Brain pericyte (primary cell): ENCODE measurements around the gene MORF4L1.
"Not testable (repeated sequence)": the region's sequence is repeated elsewhere in the genome, so short reads cannot be mapped to it uniquely, and the experiment has no call there.

Experiments
- DNase-seq: peaks from one replicate; pipeline ENCODE4 v3.0.0-alpha.2; 2012; ENCODE audit warnings: low read depth, low spot score

The MORF4L1 gene

DNA sequence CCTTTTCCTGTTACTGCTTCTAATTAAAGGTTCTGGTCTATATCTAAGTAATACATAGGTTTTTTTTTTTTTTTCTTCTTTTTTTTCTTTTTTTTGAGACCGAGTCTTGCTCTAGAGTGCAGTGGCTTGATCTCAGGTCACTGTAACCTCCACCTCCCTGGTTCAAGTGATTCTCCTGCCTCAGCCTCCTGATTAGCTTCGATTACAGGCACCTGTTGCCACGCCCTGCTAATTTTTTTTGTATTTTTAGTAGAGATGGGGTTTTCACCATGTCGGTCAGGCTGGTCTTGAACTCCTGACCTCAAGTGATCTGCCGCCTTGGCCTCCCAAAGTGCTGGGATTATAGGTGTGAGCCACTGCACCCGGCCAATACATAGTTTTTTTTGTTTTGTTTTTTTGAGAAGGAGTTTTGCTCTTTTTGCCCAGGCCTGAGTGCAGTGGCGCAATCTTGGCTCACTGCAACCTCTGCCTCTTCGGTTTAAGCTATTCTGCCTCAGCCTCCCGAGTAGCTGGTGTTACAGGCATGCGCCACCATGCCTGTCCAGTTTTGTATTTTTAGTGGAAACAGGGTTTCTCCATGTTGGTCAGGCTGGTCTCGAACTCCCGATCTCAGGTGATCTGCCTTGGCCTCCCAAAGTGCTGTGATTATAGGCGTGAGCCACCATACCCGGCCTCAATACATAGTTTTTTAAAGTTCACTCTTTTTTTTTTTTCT lies 28.3 kb downstream of the MORF4L1 start:
- not testable (repeated sequence) for DNase-seq

DNA sequence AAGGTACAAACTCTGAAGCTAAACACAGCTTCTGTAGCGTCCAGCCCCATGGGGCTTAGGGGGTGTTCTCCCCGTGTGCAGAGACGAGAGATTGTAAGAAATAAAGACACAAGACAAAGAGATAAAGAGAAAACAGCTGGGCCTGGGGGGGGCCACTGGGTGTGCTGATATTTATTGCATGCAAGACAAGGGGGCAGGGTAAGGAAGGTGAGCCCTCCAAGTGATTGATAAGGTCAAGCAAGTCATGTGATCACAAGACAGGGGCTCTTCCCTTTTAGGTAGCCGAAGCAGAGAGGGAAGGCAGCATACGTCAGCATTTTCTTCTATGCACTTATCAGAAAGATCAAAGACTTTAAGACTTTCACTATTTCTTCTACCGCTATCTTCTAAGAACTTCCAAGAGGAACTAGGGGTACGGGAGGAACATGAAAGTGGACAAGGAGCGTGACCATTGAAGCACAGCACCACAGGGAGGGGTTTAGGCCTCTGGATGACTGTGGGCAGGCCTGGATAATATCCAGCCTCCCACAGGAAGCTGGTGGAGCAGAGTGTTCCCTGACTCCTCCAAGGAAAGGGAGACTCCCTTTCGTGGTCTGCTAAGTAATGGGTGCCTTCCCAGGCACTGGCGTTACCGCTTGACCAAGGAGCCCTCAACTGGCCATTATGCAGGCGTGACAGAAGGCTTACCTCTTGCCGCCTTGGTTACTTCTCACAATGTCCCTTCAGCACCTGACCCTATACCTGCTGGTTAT lies 29.8 kb downstream of the MORF4L1 start:
- not testable (repeated sequence) for DNase-seq

DNA sequence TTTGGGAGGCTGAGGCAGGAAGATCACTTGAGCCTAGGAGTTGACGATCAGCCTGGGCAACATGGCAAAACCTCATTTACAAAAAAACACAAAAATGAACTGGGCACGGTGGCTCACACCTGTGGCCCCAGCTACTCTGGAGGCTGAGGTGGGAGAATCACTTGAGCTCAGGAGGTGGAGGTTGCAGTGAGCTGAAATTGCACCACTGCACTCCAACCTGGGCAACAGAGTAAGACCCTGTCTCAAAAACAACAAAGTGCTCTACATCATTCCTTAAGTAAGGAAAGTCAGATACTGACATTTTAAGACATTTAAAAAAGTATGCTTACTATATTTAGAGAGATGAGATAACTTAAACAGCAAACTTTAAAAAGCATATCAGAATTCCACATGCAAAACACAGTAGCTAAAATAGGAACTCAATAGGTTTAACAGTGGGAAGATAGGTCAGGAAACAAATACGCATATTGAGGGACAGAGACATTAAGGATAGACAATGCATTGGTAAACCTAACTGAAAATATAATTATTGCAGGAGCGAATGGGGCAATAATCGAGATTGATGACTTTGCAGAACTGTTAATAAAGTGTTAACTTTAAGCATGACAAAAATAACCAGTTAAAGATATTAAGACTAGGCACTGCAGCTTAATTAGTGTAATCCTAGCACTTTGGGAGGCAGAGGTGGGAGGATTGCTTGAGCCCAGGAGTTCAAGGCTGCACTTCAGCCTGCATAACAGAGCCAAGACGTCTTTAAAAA lies 32.1 kb downstream of the MORF4L1 start:
- no peak for DNase-seq

DNA sequence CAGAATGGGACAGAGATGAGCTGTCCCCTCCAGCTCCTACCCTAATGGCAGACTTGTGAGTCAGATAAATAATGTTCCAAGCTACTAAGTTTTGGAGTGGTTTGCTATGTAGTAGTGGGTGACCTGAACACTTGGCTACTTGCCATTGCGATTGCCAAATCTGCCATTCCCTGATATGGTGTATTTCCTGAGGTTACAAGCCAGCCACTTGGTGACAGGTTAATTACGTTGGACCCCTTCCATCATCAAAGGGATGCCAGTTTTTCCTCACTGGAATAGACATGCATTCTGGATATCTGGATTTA lies 33.6 kb downstream of the MORF4L1 start:
- no peak for DNase-seq

DNA sequence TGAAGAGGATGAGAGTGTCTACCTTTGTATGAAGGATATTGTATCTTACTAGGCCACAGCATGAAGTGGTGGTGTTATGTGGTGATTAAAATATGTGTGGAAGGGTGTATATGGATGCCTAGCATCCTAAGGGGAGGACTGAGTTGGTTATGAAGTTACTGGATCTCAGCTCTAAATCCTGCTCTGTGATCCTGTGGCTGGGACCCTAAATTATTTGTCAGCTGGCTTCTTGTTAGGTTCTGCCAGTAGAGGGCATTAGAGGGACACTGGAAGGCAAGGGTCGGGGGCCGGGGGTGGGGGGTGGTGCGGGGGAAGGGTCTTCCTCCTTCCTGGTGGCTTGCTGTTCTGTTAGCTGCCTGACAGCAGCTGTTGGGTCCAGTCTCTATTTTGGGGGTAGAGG lies 34.9 kb downstream of the MORF4L1 start:
- no peak for DNase-seq

DNA sequence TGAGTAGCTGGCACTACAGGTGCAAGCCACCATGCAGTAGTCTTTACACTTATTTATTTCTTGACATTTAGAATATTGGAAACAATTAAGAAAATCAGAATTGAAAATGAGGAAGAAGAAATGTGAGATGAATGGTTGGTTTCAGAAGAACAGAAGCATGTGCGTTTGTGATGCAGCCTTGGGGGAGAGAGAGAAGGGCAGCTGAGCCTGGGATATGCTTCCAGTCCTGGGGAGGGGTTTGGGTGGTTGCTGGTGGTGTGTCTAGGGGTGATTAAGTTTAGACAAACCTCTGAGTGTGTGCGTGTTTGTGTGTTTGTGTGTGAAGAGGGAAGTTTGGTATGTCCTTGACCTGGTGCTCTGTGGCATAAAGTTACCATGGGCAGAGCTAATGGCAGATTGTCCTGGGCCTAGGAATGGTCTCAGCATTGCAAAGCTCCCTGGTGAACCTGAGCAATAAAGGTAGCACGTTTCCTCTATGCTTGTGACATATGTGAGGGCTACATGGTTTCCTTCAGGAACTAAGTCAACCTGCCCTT lies 36.5 kb downstream of the MORF4L1 start:
- DNase-seq: no peak

DNA sequence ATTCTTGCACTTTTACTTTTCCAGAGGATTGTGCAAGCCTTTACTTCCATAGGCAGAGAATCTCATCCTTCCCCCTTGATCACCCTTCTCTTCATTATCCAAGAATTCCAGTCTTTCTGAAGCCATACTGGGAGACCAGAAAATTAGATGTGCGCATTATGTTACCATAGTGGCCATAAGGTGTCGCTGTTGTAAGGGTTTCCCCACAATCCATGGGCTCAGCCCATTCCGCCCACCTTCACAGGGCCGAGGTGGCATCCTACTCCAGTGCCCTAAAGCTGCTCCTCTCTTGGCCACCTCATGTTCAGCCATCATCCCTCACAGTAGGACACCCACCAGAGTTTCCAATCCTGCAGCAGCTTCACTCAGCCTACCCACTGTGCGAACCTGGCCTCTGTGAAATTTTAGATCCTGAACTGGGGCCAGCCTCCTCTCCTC lies 37.1 kb downstream of the MORF4L1 start:
- no peak for DNase-seq

DNA sequence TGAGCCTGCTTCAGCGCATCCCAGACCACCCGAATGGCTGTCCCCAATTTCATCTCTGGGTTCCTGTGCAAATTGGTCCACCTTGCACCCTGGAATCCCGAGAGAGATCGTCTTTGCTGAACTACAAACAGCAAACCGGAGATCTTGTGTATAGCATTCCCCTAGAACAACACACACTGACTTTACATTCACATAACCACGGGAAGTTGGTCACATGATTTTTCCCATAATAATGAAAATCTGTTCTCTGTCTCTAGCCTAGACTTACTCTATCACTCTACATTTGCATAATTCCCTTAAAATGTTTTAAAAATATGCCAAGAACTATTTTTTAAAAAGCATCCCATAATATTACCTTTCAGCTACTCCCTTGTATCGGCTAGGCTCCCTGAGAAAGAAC lies 37.6 kb downstream of the MORF4L1 start:
- no peak for DNase-seq

DNA sequence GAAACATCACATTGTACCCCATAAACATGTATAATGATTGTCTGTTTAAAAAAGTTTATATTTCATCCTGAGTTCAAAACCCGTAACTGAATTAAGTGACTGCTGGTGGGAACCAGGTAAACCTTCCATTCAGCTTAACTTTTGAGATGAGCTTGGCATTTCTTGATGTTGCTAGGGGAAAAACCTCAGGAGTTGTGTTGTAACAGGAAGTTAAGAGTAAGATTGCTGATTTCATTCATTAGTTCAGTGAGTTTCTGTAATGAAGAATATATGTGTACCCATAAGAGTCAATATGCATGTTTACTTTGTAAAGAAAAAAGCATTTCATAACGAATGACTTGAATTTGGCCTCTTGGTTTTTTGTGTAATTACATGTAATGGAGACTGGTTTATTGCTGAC lies 39.6 kb downstream of the MORF4L1 start:
- no peak for DNase-seq

DNA sequence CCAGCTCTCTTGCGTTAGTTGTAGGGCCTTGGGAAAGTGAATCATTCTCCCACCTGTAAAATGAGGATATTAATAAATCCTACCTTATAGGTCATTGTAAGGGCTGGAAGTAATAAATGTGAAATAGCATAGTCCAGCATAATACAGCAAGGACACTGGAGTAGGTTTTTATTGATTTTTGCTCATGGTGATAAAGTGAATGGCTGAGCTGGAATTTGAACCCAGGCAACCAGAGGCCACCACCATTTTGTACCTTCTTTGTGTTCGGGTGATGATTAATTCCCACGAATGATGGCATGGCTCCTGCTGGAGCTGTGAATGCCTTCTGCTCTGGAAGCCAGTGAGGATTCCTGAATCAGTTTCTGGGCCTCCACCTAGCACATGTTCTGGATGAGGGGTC lies 40.3 kb downstream of the MORF4L1 start:
- no peak for DNase-seq

DNA sequence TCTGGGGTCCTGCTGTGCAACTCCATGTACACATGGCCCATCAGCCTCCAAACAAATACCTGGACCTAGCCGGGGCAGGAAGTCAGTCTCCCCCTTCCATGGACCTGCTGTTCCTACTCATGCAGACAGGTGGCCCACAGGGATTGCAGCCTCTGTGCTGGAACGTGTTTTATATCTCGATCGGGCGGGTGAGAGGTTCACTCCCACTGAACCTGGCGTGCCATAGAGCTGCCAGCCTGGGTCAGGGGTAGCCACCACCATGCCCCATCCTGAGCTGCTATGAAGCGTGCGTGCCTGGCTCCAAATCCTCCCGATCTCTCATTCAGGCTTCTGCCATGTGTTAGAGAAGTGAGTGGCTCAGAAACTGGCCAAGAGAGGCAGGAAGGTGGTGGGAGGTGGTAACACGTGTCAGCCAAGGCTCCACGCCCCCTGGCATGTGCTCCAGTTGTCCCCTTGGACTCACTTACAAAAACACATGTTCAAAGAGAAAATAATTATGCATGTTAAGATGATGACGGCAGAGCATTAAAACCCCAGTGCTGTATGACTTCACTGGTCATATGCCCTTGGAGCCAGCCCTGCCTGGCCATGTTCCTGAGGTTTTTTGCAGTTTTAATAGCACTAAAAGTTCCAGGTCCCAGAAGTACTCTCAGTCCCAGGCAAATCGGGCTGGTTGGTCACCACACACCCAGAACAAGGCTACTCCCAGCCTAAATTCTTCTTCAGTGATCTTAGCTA lies 41.5 kb downstream of the MORF4L1 start:
- DNase-seq: no peak

DNA sequence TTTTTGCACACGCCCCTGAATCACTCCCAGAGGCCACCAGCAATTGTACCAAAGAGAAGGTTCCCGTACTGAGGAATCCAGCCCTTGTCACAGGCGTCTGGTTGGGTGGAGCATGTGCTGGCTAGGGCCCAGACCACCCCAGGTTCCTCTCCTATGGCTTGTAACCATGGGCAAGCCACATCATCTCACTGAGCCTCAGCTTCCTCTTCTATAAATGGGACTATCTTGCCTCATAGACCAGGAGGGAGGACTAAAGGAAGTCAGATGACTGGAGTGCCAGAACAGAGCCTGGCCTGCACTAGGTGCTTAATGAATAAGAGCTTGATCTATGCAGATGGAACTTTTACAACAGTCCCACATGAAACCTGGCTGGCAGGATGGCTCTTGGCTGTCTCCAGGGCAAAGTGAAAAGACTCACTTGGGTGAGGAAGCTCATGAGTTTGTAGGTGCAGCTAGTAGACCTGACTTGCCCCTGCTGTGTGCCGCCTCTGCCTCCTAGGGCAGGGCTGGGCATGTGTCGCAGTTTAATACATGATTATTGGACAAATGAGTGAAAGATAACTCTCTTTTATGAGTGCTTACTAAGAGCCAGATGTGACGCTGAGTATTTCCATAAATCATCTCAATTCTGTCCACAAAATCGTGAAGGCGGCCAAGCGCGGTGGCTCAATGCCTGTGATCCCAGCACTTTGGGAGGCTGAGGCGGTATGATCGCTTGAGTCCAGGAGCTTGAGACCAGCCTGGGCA lies 42.8 kb downstream of the MORF4L1 start:
- DNase-seq: no peak

DNA sequence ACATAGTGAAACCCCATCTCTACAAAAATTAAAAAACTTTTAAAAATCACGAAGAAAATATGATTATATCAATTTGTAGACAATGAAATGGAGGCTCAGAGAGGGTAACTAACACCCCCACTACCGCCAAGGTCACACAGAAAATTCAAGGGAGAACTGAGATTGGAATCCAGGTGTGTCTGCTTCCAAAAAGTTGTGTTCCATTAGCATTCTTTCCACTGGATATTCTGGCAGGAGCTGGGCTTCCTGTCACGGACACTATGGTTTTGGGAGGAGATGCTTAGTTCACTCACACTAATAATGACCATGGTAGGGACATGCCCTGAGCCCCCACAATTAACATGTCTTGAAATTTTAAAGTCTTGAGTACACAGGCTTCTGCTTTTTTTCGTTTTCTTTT lies 43.4 kb downstream of the MORF4L1 start:
- DNase-seq: no peak

DNA sequence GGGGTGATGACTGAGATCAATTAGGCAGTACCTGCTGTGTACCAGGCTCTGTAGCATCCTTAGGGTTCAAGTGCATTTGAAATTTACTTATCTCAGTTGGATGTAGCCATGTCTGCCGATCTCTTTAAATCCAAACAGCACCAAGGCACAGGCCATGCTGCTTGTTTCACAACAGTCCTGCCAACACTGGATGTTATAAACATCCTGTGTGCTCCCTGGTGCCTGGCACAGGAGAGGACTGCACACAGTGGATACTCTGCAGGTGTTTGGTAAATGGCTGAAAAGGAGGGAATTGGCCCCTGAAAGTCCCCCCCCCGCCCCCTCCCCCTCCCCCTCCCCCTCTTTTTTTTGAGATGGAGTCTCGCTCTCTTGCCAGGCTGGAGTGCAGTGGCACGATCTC lies 45.2 kb downstream of the MORF4L1 start:
- no peak for DNase-seq

DNA sequence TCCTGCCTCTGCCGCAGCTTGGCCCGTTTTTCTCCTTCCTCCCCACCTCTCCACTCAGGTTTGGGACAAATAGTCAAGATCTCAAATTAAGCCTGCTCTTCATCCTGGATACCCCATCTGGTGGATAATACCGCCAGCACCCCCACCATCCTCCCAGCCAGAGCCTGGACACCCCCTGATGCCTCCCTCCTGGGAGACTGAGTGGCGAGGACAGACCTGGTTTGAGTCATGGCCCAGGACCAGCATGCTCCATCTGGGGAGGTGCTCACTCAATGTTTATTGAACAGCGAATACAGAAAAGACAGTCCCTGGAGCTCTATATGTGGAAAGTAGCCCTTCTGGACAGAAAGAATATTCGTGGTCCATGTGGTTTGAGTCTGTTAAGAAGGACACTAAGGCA lies 48.8 kb downstream of the MORF4L1 start:
- no peak for DNase-seq

DNA sequence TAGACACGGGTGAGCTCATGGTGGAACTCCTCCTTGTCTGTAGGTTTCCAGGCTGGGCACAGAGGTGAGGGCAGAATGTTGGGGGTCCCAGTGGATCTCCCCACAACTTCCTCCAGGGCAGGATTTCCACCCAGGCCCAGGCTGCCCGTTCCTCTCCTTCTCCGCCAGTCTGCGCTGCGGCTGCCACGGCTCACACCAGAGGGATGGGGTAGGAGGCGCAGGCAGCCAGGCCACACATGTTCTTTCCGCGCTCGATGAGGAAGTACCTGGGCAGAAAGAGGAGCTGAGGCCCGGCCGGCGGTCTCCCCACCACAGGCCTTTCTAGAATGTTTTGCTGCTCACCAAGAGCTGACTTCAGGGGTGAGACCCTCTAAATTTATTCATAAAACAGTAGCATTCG lies 49.2 kb downstream of the MORF4L1 start:
- no peak for DNase-seq

DNA sequence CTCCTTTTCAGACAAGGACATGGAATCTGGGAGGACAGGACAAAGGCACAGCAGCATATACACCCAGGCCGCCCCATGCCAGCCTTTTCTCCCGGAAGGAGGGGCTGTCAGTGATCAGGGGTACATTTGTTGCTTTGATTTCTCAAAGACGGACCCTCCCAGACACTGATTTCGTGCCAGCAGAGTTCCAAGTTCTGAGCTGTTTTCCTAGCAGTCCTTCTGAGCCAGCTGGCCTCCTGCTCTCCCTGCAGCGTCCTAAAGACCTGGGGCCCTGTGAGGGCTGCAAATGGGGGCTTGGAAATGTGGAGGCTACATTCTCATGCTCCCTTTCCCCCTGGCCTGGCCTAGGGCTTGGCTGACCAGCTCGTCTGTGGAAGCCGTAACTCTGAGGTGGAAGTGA lies 49.8 kb downstream of the MORF4L1 start:
- no peak for DNase-seq

DNA sequence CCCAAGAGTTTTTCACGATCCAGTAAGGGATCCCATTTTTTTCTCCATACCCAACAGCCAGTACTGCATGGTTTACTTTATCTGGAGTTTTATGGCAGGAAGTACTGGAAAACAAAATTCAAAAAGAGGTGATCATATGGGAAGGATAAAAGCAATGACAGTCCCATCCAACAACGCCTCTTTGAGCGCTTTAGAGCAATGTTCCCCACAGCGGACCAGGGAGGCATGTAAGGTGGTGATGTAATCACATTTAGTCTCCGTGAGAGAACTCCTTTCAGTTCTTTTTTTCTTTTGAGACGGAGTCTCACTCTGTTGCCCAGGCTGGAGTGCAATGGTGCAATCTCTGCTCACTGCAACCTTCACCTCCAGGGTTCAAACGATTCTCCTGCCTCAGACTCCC lies 50.3 kb downstream of the MORF4L1 start:
- DNase-seq: no peak

DNA sequence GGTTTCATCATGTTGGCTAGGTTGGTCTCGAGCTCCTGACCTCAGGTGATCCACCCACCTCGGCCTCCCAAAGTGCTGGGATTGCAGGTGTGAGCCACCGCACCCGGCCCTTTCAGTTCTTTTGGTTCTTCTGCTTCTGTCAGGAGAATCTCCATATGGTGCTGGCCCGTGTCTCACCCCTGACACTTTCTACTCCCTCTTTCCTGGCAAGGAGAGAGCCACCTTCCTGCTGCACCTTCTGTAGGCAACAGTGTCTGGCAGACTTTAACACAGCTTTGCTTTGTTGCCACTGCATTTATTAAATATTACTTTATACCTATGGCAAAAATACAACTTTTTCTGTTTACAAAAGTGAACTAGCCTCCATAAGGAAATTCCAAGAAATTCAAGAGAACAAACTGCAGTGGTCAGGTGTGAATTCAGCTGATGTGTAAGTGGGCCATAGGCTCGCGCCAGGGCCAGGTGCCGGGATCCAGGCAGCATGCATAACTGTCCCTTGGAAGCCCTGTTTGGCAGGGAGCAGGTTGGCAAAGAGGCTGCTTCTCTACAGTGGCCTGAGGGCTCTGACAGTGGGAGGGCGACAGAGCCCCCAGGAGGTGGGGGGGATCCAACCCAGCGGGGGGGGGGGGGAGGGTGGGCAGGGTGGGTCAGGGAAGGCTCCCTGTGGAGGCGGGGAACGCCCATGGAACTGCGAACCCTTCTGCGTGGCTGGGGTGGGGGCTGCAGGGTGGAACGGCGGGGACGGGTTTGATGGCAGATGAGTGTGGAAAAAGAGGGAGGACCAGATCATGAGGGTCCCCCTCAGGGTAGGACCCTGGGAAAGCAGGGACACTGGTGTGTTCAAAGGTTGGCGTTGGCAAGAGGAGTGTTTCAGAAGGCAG lies 51.0 kb downstream of the MORF4L1 start:
- DNase-seq: no peak

DNA sequence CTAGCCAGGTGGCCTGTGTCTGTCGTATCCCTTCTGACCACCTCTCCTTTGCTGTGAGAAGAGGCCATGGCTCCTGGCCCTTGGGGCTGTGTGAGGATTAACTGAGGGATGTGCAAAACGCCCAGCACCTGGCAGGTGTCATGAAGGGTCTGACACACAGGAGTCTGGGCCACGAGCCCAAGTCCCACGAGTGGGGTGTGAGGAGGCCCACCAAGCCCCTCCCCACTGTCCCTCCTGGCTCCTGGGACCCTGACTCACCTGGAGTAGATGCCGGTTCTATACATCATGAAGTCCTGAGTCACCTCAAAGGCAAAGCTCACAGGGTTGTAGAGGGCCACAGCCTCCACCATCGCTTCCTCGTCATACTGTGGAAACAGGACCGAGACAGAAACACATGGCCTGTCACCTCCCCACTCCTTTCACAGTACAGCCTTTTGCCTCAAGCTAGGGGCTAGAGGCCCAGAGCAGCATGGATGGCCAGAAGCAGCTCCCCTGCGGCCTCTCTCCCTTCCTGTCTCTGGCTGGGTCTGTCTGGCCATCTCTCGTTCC lies 52.5 kb downstream of the MORF4L1 start:
- DNase-seq: no peak
